Gastroesophageal sphincter (tissue), 3 donors: ENCODE measurements around the gene SFMBT2.

ENCODE experiments used
- POLR2A ChIP-seq, 2 donors: fragments of 450-650 bp; IDR thresholded peaks; one replicate each; pipeline ENCODE4 v1.6.1; 2017; ENCODE audit warnings: antibody characterized with exemption in 2 of 2, mild to moderate bottlenecking in 2 of 2, moderate library complexity in 1 of 2
- POLR2AphosphoS5 ChIP-seq: sonication (generic); formaldehyde crosslinking; IDR thresholded peaks from one replicate; pipeline ENCODE4 v1.6.1; 2017; ENCODE audit warnings: antibody characterized with exemption
- TF ChIP-seq, protein P1 (sequence below), 4 experiments: fragments of 200-600 bp in 2 of 4; fragments of 450-650 bp in 2 of 4; sonication (generic) in 1 of 4; IDR thresholded peaks; one replicate each; pipeline ENCODE4 v1.5.1; 2017 to 2019; ENCODE audit warnings: antibody characterized with exemption in 4 of 4, mild to moderate bottlenecking in 2 of 4, moderate library complexity in 2 of 4

DNA sequence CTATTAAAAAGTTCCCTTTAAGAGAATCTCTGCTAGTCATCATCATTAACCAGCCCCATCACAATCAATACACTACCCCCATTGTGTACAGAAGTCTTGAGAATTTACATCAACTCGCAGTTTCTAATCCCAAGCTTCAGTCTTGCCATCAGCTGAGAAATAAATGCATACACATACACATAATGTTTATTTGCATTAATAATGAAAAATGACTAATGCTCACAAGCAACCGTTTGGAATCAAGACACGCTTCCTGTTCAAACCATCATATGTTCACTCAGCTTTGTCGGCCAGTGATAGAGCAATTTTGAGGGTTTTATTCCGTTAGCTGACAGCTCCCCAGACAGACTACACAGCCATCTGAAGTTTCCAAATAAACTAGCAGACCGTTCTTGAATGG, 287.1 kb downstream of the SFMBT2 start:
- TF ChIP-seq, protein P1, sequence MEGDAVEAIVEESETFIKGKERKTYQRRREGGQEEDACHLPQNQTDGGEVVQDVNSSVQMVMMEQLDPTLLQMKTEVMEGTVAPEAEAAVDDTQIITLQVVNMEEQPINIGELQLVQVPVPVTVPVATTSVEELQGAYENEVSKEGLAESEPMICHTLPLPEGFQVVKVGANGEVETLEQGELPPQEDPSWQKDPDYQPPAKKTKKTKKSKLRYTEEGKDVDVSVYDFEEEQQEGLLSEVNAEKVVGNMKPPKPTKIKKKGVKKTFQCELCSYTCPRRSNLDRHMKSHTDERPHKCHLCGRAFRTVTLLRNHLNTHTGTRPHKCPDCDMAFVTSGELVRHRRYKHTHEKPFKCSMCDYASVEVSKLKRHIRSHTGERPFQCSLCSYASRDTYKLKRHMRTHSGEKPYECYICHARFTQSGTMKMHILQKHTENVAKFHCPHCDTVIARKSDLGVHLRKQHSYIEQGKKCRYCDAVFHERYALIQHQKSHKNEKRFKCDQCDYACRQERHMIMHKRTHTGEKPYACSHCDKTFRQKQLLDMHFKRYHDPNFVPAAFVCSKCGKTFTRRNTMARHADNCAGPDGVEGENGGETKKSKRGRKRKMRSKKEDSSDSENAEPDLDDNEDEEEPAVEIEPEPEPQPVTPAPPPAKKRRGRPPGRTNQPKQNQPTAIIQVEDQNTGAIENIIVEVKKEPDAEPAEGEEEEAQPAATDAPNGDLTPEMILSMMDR (IDR thresholded peaks at IDR 0.05) = no peak
- TF ChIP-seq POLR2A (IDR thresholded peaks at IDR 0.05) (no peak), POLR2AphosphoS5 (no peak)
